HG03439 (cell line): ENCODE measurements around the gene RTN4.

Experiments used
- ATAC-seq: cut with Tn5 transposase; IDR thresholded peaks from one replicate; pipeline ENCODE4 v1.9.1; 2021; ENCODE audit warnings: mild to moderate bottlenecking, moderate library complexity; ENCODE audit not compliant: unreplicated experiment

The RTN4 gene

DNA sequence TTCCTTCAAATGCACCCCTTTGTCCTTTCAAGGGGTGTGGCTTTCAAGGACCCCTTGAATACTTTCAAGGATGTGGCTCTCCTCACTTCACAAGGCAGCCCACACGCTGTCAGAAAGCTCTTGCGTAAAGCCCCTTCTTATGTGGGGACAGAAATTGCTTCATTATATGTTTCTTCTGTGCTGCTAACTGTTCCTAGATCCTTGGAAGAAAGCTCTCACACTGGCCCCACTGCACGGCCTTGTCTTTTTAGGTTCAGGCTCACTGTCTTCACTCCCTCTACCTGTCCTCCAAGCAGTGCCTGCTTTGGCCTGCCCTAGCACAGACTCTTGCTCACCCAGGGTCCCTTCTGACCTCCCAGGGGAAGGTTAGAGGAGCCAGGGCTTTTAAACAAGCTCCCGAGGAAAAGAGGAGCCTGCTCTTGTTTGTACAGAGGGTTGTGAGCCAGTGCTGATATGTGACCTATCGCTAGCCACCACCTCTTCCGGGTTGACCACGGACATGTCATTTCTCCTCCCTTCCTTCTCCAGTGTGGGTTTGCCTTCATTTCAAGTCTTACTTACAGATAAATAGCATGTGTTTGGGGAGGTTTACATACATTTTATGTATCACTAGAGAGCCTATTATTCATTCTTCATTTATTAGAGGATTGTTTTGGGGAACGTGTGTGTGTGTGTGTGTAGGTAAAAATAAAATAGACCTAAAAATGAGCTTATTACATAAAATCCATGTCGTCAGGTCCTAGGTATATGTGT is 94.7 kb downstream of the RTN4 start:
- no peak for ATAC-seq

DNA sequence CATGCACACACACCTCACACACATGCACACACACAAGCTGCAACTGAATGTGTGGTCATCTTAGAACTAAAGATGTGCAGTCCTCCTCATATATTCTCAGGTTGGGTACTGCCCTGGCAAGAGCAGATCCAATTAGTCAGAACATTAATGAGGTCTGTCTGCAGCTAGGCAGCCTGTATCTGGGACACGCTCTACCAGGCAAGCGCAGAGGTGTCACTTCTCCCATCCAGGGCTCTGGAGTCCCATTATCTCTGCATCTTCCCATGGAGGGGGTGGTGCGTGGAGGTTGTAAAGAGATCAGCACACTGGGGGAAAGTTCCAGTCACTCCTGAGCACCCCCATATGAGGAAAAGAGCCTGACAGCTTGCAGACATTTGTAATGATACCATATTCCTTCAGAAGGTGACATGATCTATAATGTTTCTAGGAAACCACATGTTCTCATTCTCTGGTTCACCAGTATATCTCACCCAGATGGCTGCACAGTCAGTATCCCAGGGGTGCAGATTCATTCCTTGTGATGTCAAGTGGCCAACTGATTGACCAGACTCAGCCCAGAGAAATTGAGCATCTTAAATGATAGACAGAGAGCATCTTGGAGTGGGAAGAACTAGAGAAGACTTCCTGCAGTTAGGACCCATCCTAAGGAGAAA is 95.4 kb downstream of the RTN4 start:
- ATAC-seq, result no peak

DNA sequence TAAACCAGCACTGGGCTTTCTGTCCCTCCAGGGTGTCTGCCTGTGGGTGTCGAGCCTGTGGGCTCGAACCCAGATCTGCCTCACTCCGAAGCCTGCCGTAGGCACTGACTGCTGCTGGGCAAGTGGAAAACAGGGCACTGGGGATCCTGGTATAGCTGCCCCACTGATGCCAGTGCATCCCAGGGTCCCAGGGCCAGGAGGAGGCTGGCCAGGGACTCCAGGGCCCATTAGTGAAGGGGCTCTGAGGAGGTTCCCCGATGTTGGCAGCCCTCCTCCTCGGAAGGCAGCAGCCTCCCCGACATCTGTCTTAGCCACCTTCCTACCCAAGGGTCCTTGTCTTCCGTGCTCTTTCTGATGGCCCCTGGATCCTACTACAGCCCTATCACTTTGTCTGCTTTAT is 96.1 kb downstream of the RTN4 start:
- no peak for ATAC-seq

DNA sequence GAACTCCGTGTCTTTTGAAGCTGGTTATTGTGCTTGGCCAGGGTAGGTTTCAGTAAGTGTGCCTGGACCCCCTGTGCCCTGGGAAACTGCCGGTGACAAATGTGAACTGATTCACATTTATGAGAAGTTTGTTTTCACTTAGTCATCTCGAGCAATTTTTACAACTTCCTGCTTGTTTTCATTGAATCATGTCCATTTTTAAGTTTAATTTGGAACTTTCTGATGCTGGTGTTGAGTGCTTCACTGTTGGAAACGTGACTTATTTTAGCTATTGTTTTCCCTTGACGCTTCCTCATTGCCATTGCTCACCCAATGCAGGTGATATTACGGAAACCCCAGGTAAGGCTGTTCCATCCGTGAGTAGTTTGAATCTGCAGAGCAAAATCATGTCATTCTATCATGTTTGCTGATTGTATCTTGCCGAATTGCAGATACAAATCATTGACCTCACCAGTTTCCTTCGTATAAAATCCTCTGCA is 97.2 kb downstream of the RTN4 start:
- no peak for ATAC-seq

- no peak for ATAC-seq
Measured at GRCh38 chr2:54952425-54952824, 97.8 kb downstream of the RTN4 start.

GRCh38 chr2:54950811-54951210 is 99.4 kb downstream of the RTN4 start:
- ATAC-seq, result no peak

DNA sequence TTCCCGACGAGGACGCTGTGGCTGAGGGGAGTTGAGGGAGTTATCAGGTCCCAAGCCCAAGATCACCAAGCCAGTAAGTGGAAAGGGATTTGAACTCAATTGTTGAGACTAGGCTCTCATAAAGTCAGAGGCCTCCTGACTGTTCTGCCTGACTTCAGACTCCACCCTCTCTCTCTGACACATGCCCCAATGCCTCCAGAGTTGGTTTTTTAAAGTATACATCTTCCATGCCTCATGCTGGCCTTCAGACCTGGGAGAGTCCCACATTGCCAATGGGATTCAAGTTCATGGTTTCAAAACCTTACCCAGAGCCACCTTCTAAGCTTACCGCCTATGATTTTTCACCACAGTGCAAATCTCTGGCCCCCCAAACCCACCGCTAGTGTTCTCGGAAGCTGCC is 100.8 kb downstream of the RTN4 start:
- no peak for ATAC-seq

GRCh38 chr2:54948120-54948519 is 102.1 kb downstream of the RTN4 start:
- ATAC-seq, result no peak

GRCh38 chr2:54947646-54948045 is 102.6 kb downstream of the RTN4 start:
- no peak for ATAC-seq

DNA sequence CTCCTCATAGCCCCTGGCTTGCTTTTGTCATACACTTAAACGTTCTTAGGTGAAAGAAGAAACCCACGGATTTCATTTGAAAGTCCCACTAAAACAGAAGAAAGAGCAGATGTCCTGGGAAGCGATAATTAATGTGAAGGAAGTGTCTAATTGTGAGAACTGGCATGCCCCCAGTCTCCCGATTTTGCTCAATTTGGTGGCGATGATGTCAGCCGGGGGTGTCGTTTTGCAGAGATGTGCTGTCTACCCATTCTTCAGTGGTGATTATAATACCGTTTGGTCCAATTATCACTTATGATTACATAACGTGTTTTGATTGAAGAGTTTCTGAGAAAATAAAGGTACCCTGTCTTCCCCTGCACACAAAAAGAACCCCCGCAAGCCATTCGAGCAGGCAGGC is 103.1 kb downstream of the RTN4 start:
- no peak for ATAC-seq

- ATAC-seq, result no peak
Measured at GRCh38 chr2:54946220-54946805, 103.9 kb downstream of the RTN4 start.

DNA sequence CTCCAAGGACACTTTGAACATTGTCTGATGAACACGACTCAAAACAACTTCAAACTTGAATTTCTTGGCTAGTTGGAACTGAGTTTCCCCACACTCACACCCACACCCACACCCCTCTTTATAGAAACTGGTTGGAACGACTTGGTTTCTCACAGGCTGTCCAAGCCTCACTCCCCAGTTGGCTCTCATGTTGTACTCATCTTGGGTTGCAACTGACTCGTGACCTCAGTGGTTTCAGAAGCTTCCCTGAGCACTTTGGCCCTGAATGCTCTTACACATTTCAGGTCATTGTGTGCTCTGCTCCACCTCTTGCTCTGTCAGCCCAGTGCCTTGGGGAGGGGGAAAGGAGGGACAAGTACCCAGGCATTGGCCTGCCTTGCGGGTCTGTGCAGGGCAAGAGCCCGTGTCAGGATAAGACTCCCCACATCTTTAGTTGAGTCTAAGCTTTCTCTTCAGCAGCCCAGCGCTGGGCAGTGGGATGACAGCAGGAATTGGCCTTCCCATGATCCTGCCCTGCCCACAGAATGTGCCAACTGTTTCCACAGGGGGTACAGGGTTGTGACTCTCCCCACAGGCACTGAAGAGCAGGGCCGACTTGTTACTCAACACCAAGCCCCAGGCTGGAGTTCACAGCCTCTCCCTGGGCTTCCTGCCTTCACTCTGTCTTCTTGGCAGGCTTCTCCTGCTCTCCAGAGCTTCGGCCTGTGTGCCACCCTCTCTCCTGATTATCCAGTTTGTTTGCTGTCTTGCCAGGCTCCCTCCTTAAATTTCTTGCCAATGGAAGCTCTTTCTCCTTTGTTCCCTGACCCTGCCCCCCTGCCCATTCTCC is 104.6 kb downstream of the RTN4 start:
- ATAC-seq, result peak; percentile 48

DNA sequence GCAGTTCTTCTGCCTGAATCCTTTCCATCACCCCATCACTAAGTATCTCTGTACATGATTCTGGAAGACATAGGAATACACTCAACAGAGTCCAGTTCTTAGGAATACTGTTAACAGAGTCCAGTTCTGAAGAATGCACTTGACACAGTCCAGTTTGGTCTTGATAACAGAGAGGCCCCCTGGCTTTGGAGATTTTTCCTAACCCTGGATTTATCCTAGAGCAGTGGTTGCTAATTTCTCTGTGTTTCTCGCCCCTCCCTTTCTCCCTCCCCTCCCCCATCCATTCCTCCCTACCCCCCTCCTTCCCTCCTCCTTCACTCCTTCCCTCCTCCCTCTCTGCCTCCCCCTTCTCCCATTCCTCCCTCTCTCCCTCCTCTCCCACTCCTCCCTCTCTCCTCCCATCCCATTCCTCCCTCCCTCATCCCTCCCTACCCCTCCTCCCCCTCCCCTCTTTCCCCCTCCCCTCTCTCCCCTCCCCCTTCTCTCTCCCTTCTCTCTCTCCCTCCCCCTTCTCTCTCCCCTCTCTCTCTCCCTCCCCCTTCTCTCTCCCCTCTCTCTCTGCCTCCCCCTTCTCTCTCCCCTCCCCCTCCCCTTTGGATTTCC is 105.4 kb downstream of the RTN4 start:
- no peak for ATAC-seq

DNA sequence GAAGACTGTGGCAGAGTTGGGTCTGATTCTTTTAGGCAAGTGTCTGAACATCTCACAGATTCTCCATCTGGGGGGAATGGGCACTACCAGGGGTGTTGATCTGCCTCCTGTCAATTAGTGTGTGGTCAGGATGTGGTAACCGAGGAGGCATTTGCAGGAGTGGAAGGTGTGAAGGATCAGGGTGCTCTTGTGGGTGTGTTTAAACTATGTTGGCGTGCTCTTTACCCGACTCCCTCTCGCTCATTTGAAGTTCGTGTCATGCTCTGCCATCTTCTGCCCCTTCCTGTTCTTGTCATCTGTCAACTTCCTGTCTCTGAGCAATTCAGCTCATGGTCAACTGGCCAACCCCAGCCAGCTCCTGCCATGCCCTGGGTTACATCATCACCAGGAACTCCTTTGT is 107.9 kb downstream of the RTN4 start:
- ATAC-seq, result no peak

- no peak for ATAC-seq
Measured at GRCh38 chr2:54941248-54941984, 108.8 kb downstream of the RTN4 start.

GRCh38 chr2:54940723-54941122 is 109.5 kb downstream of the RTN4 start:
- no peak for ATAC-seq

DNA sequence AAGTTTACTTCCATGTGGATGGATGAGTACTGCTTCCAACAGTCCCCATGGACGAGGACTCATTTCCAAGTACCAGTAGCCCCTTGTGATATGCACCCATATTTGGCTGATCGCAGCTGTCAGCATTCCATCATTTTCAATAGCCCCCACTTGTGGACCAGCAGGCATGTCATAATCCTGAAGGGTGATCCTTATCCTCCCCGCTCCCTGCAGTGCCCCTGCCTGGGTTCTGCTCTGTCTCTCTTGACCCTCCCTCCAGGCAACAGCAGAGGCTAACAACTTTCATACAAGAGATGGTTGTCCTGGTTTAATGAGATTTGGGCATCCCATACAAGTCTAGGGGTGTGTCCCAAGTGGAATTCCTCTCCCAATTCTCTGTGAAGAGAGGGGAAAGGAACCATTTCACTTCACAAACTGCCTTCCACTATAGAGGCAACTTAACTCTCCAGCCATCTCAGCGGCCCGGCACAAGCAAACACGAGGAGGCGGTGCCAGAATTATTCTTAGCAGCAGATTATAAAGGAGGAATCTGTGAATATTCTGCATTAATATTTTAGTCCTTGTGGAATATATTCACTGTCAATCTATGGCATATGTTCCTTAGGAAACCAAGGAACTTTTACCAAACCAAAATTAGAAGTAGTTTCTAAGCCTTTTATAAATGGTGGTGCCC is 110.7 kb downstream of the RTN4 start:
- no peak for ATAC-seq

- no peak for ATAC-seq
Measured at GRCh38 chr2:54936766-54937165, 113.5 kb downstream of the RTN4 start.

GRCh38 chr2:54935389-54935788 is 114.9 kb downstream of the RTN4 start:
- no peak for ATAC-seq

DNA sequence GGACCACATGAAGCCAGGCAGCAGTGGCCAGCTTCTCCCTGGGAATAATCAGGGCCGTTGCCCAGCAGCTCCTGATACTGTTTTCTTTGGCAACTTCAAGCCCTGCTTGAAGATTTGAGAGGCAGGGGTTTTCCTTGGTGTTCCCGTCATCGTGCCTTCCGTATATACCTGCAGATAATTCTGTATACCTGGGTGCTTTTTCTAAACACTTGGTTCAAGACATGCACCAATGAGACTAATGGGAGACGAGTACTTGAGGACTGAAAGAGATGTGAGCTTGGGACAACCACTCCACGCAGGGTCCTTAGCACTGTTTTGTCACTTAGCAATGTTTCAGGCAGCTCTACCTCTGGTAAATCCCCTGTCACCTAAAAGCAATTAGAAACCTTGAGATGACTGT is 118.8 kb downstream of the RTN4 start:
- no peak for ATAC-seq
